22Rv1 (cell line): ENCODE results near the gene TMED5.

ENCODE experiments used
- CTCF ChIP-seq: fragments of 450-650 bp; IDR thresholded peaks from 2 replicates; pipeline ENCODE4 v1.5.1; 2017; ENCODE audit warnings: mild to moderate bottlenecking
- ZFX ChIP-seq: fragments of 450-650 bp; IDR thresholded peaks from 2 replicates; pipeline ENCODE4 v1.6.1; 2017; ENCODE audit warnings: antibody characterized with exemption, borderline replicate concordance

GRCh38 chr1:93186667-93187066 lies 6.5 kb upstream of the TMED5 start:
- TF ChIP-seq CTCF (no peak), ZFX (no peak)
